H1 (cell line): Measurements from ENCODE around the gene MAP6D1.

Experiments used
- JUN ChIP-seq: IDR thresholded peaks from 2 replicates; pipeline ENCODE4 v1.6.1; 2011; ENCODE audit warnings: low read depth, mild to moderate bottlenecking, improper control_type of control experiment, low read length
- SRF ChIP-seq: IDR thresholded peaks from 2 replicates; pipeline ENCODE4 v1.6.1; 2011; ENCODE audit warnings: mild to moderate bottlenecking, low read depth, low read length, moderate library complexity

DNA sequence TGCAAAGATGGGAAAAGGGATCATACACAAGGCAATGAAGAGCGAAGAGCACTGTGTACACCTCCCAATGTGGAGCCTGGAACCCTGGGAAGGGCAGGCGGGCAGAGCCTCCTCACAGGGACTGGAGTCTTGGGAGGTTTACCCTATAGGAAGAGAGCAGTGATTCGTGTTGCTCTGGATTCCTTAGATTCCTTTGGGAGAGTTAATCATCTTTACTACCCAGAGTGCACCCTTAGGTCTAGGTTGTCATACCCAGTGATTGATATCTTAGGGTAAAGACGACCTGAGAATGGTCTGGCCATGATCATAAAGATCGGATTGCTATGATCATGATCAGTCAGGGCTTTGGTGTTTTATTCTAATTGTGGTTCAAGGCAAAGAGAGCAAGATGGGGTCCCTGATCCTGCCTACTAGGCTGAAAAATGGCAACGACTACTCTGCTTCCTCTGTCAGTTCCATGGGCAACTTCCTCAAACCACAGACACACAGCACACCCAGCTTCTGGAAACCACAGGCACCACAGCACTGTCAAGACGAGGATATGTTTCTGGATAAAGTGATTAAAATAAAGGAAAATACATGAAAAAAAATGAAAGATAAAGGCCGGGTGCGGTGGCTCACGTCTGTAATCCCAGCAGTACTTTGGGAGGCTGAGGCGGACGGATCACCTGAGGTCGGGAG lies 20.4 kb upstream of the MAP6D1 start:
- TF ChIP-seq SRF = no peak
- TF ChIP-seq JUN = no peak
